MM.1S (cell line): ENCODE data around the gene ZNF441.

ENCODE experiments used
- DNase-seq: peaks from one replicate; pipeline ENCODE4 v3.0.0-alpha.2; 2015
- H2AFZ ChIP-seq: fragments of 300-600 bp; sonication (generic); 2 replicates; pipeline ENCODE4 v1.6.0; 2016; ENCODE audit warnings: antibody characterized with exemption, low read length
- H3F3A ChIP-seq: fragments of 300-600 bp; sonication (generic); 2 replicates; pipeline ENCODE4 v1.6.1; 2016; ENCODE audit warnings: mild to moderate bottlenecking, antibody characterized with exemption, low read length, moderate library complexity, mixed read lengths; ENCODE audit not compliant: insufficient read depth
- H3K27ac ChIP-seq: fragments of 300-600 bp; sonication (generic); 2 replicates; pipeline ENCODE4 v1.5.1; 2016; ENCODE audit warnings: mild to moderate bottlenecking, low read length
- H3K27me3 ChIP-seq: fragments of 300-600 bp; sonication (generic); replicated peaks from 2 replicates; pipeline ENCODE4 v1.6.0; 2016; ENCODE audit warnings: low read length; ENCODE audit not compliant: insufficient read depth
- H3K36me3 ChIP-seq: fragments of 300-600 bp; sonication (generic); replicated peaks from 2 replicates; pipeline ENCODE4 v1.6.1; 2016; ENCODE audit warnings: mild to moderate bottlenecking, low read length, mixed read lengths; ENCODE audit not compliant: insufficient read depth
- H3K4me1 ChIP-seq: fragments of 300-600 bp; sonication (generic); 2 replicates; pipeline ENCODE4 v1.6.1; 2016; ENCODE audit warnings: low read length, mixed read lengths
- H3K4me2 ChIP-seq: fragments of 300-600 bp; sonication (generic); 2 replicates; pipeline ENCODE4 v1.6.0; 2016; ENCODE audit warnings: low read depth, low read length
- H3K4me3 ChIP-seq: fragments of 300-600 bp; sonication (generic); 2 replicates; pipeline ENCODE4 v1.5.1; 2016; ENCODE audit warnings: low read length, mixed read lengths
- H3K79me2 ChIP-seq: fragments of 300-600 bp; sonication (generic); 2 replicates; pipeline ENCODE4 v1.6.1; 2016; ENCODE audit warnings: mixed run types, low read length, mixed read lengths
- H3K9ac ChIP-seq: fragments of 300-600 bp; sonication (generic); 2 replicates; pipeline ENCODE4 v1.6.1; 2016; ENCODE audit warnings: low read length, mixed read lengths
- H3K9me2 ChIP-seq: fragments of 300-600 bp; sonication (generic); replicated peaks from 2 replicates; pipeline ENCODE4 v1.6.1; 2016; ENCODE audit warnings: mild to moderate bottlenecking, low read length, mixed read lengths; ENCODE audit not compliant: insufficient read depth
- H3K9me3 ChIP-seq: fragments of 300-600 bp; sonication (generic); replicated peaks from 2 replicates; pipeline ENCODE4 v1.6.1; 2016; ENCODE audit warnings: mild to moderate bottlenecking, low read length, mixed read lengths; ENCODE audit not compliant: insufficient read depth
- H4K20me1 ChIP-seq: fragments of 300-600 bp; sonication (generic); 2 replicates; pipeline ENCODE4 v1.6.1; 2016; ENCODE audit warnings: mild to moderate bottlenecking, low read length, moderate library complexity, mixed read lengths; ENCODE audit not compliant: insufficient read depth
- EZH2 ChIP-seq: fragments of 300-600 bp; sonication (generic); optimal IDR thresholded peaks from 2 replicates; pipeline ENCODE3; 2017; ENCODE audit warnings: low read depth, mild to moderate bottlenecking, antibody characterized with exemption, low read length, mixed read lengths
- EZH2phosphoT487 ChIP-seq: fragments of 300-600 bp; sonication (generic); IDR thresholded peaks from 2 replicates; pipeline ENCODE4 v1.6.1; 2018; ENCODE audit warnings: antibody characterized with exemption, low read length
- TF ChIP-seq, protein P1 (sequence below): fragments of 300-600 bp; sonication (generic); IDR thresholded peaks from 2 replicates; pipeline ENCODE4 v1.5.1; 2016; ENCODE audit warnings: antibody characterized with exemption, low read length, mixed read lengths

ZNF441 gene

GRCh38 chr19:11833541-11833940 lies 66.7 kb downstream of the ZNF441 start:
- Histone ChIP-seq H3K27ac (no peak overlapping the region), H3K9ac (no peak overlapping the region), H3K27me3 (no peaks in the 10 kb centered on the region), H2AFZ (no peak overlapping the region), H3K79me2 (no peaks in the 10 kb centered on the region), H4K20me1 (no peaks in the 10 kb centered on the region), H3K4me1 (no peaks in the 10 kb centered on the region), H3K4me2 (no peak overlapping the region), H3K9me2 (no peaks in the 10 kb centered on the region), H3K36me3 (peaks cover 8% of the 10 kb centered on the region), H3F3A (no peaks in the 10 kb centered on the region), H3K9me3 (no peaks in the 10 kb centered on the region), H3K4me3 (no peak overlapping the region)
- DNase-seq: no peak
- TF ChIP-seq EZH2: no peak
- TF ChIP-seq, protein P1, sequence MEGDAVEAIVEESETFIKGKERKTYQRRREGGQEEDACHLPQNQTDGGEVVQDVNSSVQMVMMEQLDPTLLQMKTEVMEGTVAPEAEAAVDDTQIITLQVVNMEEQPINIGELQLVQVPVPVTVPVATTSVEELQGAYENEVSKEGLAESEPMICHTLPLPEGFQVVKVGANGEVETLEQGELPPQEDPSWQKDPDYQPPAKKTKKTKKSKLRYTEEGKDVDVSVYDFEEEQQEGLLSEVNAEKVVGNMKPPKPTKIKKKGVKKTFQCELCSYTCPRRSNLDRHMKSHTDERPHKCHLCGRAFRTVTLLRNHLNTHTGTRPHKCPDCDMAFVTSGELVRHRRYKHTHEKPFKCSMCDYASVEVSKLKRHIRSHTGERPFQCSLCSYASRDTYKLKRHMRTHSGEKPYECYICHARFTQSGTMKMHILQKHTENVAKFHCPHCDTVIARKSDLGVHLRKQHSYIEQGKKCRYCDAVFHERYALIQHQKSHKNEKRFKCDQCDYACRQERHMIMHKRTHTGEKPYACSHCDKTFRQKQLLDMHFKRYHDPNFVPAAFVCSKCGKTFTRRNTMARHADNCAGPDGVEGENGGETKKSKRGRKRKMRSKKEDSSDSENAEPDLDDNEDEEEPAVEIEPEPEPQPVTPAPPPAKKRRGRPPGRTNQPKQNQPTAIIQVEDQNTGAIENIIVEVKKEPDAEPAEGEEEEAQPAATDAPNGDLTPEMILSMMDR: no peak
- TF ChIP-seq EZH2phosphoT487: no peak
